Panc1 (cell line): Measurements from ENCODE around the gene TTC39B.

Source experiments
- CTCF ChIP-seq: fragments of 450-650 bp; IDR thresholded peaks from 2 replicates; pipeline ENCODE4 v1.5.1; 2017; ENCODE audit warnings: mild to moderate bottlenecking
- POLR2AphosphoS5 ChIP-seq: IDR thresholded peaks from 2 replicates; pipeline ENCODE4 v1.6.1; 2012; ENCODE audit warnings: mild to moderate bottlenecking, low read depth, low read length, moderate library complexity
- REST ChIP-seq, 2 experiments: IDR thresholded peaks; 2 replicates each; pipeline ENCODE4 v1.6.1; 2011 to 2012; ENCODE audit warnings: low read depth in 2 of 2, control low read depth in 1 of 2, low read length in 1 of 2, mild to moderate bottlenecking in 1 of 2, moderate library complexity in 1 of 2; ENCODE audit not compliant: insufficient read depth in 1 of 2
- TCF7L2 ChIP-seq: IDR thresholded peaks from 2 replicates; pipeline ENCODE4 v1.6.1; 2011; ENCODE audit warnings: mild to moderate bottlenecking, low read depth, low read length, inconsistent platforms

- TF ChIP-seq REST (IDR thresholded peaks at IDR 0.05; ENCODE audit: insufficient read depth in 1 of 2, low read depth in 2 of 2, low read length in 1 of 2) (no peak), CTCF (no peak), TCF7L2 (no peak), POLR2AphosphoS5 (no peak)
These were observed at the start of gene TTC39B for GRCh38 chr9:15306757-15307522.
